OCI-LY1 (cell line): ENCODE measurements around the gene TBC1D16.

Experiments used
- CTCF ChIP-seq: fragments of 200-600 bp; sonication (generic), shearing (Covaris generic); IDR thresholded peaks from 2 replicates; pipeline ENCODE4 v1.5.1; 2017; ENCODE audit warnings: mild to moderate bottlenecking, antibody characterized with exemption, low read length, moderate library complexity, mixed read lengths
- EZH2 ChIP-seq: fragments of 200-600 bp; sonication (generic), shearing (Covaris generic); IDR thresholded peaks from 2 replicates; pipeline ENCODE4 v1.8.0; 2017; ENCODE audit warnings: borderline replicate concordance, mixed run types, mild to moderate bottlenecking, antibody characterized with exemption, low read length, moderate library complexity, mixed read lengths

GRCh38 chr17:79919164-79919585, 116.5 kb downstream of the TBC1D16 start:
- TF ChIP-seq CTCF (no peak), EZH2 (no peak)
